Inferior parietal cortex (tissue), 1 donor: ENCODE results near the gene PFKFB3.
A peak's percentile ranks its signal among the peaks of the same experiment; 100 is the strongest.
"Not testable (repeated sequence)": the region's sequence is repeated elsewhere in the genome, so short reads cannot be mapped to it uniquely, and the experiment has no call there.

Source experiments
- DNase-seq: peaks from one replicate; pipeline ENCODE4 v3.0.0-alpha.2; 2016; ENCODE audit errors: extremely low spot score

Gene PFKFB3

DNA sequence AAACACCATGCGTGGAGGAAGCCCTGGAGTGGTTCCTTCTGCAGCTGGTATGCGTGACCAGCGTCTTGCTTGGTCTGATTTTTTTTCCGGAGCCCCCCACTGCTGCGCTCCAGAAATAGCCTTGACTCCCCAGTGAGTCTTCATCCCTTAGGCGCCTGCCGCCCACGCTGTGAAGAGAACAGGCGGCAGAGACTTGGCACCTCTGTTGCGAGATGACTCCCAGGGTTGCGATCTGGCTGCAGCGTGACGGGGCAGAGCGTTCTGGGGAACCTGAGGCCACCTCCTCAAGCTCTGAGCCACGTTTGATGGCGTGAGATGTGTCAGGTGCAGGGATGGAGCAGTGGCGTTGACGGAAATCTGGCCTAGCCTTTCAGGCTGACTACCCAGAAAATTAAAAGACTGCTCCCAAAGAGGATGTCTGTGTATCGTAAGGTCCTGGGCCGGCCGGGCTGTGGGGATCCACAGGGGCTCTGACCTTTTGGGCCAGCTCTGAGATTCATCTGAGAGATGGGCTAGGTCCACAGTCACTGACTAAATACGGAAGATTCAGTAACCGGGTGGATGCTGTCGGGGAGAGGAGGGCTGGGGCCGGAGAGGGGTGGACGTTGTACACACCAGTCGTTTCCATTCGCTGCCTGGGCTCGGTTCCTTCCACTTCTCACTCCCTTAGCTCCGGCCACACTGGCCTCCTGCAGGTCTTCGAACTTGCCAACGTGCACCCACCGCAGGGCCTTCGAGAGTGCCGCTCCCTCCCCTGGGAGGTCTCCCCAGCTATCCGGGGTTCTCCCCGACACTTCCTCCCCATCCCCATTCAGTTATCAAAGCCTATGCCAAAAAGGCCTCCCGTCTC lies 33.8 kb downstream of the PFKFB3 start:
- no peak for DNase-seq

GRCh38 chr10:6237199-6237530 lies 34.4 kb downstream of the PFKFB3 start:
- DNase-seq, result no peak

- not testable (repeated sequence) for DNase-seq
These were observed 36.0 kb downstream of the PFKFB3 start for GRCh38 chr10:6238587-6239212.

- DNase-seq, result peak; percentile 67
These were observed 36.7 kb downstream of the PFKFB3 start for GRCh38 chr10:6239213-6239991.

DNA sequence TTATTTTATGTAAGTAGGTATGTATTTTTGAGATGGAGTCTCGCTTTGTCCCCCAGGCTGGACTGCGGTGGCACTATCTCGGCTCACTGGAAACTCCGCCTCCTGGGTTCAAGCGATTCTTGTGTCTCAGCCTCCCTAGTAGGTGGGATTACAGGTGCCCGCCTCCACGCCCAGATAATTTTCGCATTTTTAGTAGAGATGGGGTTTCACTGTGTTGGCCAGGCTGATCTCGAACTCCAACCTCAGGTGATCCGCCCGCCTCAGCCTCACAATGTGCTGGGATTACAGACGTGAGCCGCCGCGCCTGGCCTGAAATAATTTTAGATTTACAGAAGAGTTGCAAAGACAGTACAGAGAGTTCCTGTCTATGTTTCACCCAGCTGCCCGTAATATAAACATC lies 37.5 kb downstream of the PFKFB3 start:
- DNase-seq, result no peak

GRCh38 chr10:6242089-6242488 lies 39.4 kb downstream of the PFKFB3 start:
- DNase-seq, result no peak

DNA sequence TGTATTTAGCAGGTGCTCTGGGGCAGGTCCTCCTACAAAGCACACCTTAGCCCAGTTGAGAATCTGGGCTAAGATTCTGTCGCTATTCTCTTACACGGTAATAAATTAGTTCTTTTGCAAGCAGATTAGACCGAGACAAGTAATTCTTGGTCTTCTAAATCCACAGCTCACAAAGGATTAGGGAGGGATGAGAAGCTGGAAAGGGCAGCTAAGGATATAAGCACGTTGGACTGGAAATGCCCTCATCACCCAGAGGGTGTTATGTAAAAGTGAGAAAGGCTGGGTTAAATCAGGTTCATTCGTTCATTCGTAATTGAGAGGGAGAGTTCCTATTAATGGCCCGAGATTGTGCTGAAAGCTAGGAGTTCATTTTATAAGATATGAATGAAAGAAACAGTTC lies 41.8 kb downstream of the PFKFB3 start:
- DNase-seq, result no peak

DNA sequence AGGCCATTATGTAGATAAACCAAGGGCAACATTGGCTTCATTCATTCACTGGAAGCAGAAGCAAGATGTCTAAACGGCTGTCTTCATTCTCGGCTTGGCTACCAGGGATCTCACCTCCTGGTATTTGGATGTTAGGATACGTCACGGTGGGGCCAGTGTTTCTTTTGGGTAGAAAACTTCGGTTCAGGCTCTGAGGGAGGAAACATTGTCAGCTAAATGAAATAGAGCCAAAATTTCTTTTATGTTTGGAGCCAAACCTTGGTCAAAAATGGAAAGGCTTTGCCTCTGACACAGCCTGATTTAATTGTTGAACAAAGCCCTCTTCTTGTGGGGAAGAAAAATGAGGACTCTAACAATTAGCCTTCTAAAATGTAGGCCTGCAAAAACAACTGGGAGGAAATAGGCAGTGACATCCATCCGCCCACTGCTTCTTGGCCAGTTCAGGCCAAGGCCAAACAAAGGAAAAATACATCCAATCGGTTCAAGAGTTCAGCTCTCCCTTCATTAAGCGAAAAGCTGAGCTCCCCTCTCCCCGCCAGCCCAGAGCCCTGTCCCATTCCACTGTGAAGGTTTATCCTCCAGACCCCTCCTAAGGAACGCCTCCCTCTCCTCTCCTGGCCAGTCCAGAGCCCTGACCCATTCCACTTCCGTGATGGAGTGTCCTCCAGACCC lies 44.4 kb downstream of the PFKFB3 start:
- DNase-seq, result peak; percentile 52

DNA sequence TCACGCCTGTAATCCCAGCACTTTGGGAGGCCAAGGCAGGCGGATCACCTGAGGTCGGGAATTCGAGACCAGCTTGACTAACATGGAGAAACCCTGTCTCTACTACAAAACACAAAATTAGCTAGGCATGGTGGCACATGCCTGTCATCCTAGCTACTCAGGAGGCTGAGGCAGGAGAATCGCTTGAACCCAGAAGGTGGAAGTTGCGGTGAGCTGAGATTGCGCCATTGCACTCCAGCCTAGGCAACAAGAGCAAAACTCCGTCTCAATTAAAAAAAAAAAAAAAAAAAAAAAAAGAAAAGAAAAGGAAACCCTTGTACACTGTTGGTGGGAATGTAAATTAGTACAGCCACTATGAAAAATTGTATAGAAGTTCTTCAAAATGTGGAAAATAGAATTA lies 46.2 kb downstream of the PFKFB3 start:
- not testable (repeated sequence) for DNase-seq

DNA sequence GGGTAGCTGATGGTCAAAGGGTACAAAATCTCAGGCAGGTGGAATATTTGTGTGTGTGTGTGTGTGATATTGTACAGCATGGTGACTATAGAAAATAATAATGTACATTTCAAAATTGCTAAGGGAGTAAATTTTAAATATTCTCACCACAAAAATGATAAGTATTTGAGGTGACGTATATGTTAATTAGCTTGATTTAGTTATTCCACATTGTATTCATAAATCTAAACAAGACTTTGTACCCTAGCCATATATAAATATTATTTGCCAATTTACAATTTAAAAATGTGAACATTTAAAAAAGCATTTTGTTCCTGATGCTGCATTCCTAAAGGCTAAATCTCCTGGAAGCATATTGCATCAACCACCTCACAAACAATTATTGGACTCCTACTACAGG lies 47.0 kb downstream of the PFKFB3 start:
- DNase-seq, result no peak

DNA sequence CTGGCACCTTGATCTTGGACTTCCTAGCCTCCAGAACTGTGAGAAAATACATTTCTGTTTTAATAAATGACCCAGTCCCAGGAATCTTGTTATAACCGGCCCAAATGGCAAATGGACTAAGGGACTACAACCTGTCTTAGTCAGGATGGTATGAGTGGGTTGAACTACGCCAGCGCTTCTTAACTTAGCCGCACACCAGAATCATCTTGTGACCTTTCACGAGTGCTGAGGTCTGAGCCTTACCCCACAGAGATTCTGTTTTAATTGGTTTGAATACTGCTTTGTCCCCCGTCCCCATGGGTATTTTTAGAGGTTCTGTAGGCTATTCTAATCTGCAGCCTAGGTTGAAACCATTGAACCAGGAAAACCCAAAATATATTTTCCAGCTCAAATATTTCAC lies 48.0 kb downstream of the PFKFB3 start:
- no peak for DNase-seq

GRCh38 chr10:6254201-6254600 lies 51.5 kb downstream of the PFKFB3 start:
- no peak for DNase-seq

DNA sequence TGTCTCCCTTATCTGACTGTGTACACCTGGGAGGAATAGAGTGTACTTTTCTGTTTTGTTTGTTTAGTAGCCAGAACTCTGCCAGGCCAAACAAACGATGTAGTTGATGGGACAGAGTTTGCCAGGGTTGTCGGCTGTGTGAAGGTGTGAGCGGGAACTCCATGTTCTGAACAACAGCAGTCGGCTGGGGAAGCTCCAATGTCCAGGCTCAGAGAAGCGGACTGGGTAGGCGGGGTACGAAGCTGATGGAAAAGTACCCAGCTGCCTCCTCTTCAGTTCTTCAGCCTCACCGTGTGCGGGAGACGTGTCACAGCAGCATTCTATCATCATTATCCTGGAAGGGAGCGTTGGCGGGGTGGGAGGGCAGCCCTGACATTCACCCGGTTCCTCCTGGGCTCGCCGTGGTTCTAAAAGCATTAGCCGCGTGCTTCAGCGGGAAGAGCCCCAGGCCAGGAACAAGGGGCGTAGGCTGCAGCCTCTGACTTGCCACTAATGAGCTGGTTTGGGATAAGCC lies 52.9 kb downstream of the PFKFB3 start:
- no peak for DNase-seq

GRCh38 chr10:6256439-6256838 lies 53.7 kb downstream of the PFKFB3 start:
- no peak for DNase-seq

GRCh38 chr10:6259153-6259552 lies 56.4 kb downstream of the PFKFB3 start:
- no peak for DNase-seq

DNA sequence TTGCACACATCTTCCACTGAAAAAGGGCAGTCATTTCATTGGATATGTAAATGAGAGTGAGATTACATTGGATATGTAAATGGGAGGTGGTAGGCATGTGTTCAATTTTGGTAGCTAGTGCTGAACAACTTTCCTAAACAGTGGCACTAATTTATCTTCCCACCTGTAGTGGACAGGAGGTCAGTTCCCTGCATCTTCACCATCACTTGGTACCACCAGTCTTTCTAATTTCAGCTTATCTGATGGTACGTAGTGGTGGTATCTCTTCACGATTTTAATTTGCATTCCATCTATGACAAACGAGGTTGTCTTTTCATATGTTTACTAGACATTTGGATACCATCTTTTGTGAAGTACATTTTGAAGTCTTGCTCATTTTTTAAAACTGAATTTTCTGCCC lies 58.1 kb downstream of the PFKFB3 start:
- no peak for DNase-seq

DNA sequence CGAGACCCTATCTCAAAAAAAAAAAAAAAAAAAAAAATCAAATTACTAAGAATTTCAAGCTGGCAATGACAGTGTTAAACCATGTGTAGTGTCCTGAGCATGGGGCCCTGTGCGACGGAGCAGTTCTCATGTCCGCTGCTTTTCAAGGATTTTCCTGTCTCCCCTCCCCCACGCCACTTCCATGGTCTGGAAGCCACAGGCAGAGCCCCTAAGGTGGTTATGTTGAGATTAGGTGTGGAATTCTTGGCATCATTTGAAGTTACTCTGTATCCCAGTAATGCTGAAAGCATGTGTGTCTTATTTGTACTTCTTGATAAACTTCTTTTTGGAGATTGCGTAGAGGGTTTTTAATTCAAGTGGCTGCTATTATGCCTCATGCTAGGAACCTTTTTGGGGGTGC lies 65.2 kb downstream of the PFKFB3 start:
- no peak for DNase-seq

- no peak for DNase-seq
These were observed 66.7 kb downstream of the PFKFB3 start for GRCh38 chr10:6269432-6269831.

- DNase-seq, result no peak
These were observed 67.5 kb downstream of the PFKFB3 start for GRCh38 chr10:6269953-6270867.

- DNase-seq, result no peak
These were observed 68.2 kb downstream of the PFKFB3 start for GRCh38 chr10:6270951-6271350.

GRCh38 chr10:6271663-6272062 lies 68.9 kb downstream of the PFKFB3 start:
- no peak for DNase-seq
